Germinal center (tissue), 1 donor: ENCODE results near the gene LRCOL1.

Source experiments
- DNase-seq: peaks from one replicate; pipeline ENCODE4 v3.0.0; 2012; ENCODE audit warnings: mixed read lengths, low spot score

The LRCOL1 gene

GRCh38 chr12:132635076-132635955 lies 24.9 kb upstream of the LRCOL1 start:
- DNase-seq = no peak

- DNase-seq = no peak
Observed at GRCh38 chr12:132634411-132634990, 24.1 kb upstream of the LRCOL1 start.

GRCh38 chr12:132633901-132634300 lies 23.5 kb upstream of the LRCOL1 start:
- DNase-seq = no peak

- no peak for DNase-seq
Observed at GRCh38 chr12:132633398-132633797, 23.0 kb upstream of the LRCOL1 start.

- no peak for DNase-seq
Observed at GRCh38 chr12:132632521-132633228, 22.3 kb upstream of the LRCOL1 start.

DNA sequence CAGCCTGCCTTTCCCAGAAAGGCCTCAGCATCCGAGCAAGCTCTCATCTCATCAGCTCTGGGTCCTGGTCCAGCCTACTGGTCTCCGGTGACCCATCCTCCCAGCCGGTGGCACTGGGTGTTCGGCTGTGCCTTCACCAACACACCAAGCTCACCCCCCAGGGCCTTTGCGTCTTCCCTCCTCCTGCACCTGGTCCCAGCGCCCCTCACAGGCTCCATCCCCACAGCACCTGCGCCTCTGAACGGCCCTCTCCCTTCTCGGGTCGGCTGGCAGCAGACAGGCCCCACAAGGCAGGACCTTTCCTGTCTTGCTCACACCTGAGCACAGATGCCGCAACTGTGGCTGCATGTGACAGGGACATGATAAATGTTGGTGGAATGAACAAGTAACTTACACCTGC lies 21.3 kb upstream of the LRCOL1 start:
- DNase-seq = no peak

GRCh38 chr12:132630672-132631071 lies 20.3 kb upstream of the LRCOL1 start:
- no peak for DNase-seq

- DNase-seq = no peak
Observed at GRCh38 chr12:132629330-132629729, 18.9 kb upstream of the LRCOL1 start.

DNA sequence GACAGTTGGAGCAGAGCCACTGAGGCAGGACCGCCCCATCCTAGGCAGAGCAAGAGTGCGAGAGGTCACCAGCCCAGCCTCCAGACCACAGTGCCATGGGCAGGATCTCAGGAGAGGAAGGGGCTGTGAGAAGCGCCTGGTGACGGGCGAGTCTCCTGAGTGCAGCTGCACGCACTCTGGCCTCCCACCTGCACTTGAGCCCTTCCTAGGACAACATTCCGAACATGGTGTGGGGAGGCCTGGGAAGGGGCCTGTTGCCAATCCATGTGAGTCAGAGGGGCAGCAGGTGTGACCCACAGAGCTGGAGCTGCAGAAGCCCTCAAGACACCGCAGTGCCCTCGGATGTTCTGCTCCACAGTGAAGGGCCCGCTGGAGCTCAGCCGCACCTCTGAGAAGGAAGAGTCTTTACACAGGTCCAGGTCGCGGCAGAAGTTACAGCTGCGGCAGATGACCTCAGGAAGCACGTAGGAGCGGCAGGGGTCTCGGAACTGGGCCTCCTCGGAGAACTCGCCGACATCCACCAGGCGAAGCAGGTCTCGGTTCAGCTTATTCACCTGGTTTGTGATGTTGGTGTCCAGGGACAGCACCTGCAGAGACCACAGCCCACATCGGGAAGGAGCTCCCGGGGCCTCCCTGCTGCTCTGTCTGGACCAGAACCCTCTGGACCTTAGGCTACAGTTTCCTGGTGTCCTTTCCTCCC lies 15.5 kb upstream of the LRCOL1 start:
- DNase-seq = no peak

DNA sequence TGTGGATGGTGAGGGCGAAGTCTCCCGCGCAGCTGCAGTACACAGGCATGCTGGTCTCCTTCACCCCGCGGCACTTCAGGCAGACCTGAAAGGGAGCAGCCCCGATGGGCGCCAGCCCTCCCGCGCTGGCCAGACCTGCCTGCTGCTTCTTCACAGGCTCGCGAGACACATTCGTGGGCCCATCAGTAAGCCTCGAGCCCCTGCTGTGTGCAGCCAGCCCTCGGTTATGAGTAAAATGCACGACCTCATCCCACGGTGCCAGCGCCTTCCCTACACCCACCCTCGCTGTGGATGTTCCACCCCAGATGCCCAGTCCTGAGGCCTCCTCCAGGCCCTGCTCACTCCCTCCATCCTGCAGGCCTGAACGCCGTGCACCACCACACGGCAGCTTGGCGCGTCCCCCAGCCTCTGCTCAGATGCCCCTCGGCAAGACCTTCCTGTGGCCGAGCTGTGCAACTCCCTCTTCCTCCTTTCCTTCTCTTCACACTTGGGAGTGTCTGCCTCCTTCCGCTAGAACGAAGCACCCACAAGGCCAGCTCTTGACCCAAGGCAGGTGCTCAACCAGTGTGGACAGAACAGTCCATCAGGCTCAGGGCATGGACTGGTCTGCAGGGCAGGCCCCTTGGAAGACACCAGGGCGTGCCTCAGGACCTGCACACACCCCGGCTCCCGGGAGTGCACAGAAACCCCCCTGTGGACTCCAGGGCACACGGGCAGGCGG lies 14.7 kb upstream of the LRCOL1 start:
- no peak for DNase-seq

GRCh38 chr12:132624186-132624855 lies 13.9 kb upstream of the LRCOL1 start:
- no peak for DNase-seq

GRCh38 chr12:132623072-132623869 lies 12.9 kb upstream of the LRCOL1 start:
- no peak for DNase-seq

GRCh38 chr12:132622437-132623071 lies 12.2 kb upstream of the LRCOL1 start:
- no peak for DNase-seq

GRCh38 chr12:132621657-132622435 lies 11.5 kb upstream of the LRCOL1 start:
- DNase-seq = no peak

GRCh38 chr12:132620899-132621656 lies 10.7 kb upstream of the LRCOL1 start:
- DNase-seq = no peak

GRCh38 chr12:132620113-132620898 lies 9.9 kb upstream of the LRCOL1 start:
- DNase-seq = no peak

- DNase-seq = no peak
Observed at GRCh38 chr12:132619386-132620112, 9.2 kb upstream of the LRCOL1 start.
